IMR-90 (cell line): ENCODE data around the gene TPD52L2. TPM values are rescaled to one million over a fixed set of nuclear protein-coding genes. Genes with fewer than 3 reads are reported as not detected.

Experiments
- ATAC-seq: fragments of 200-7000 bp; cut with Tn5 transposase; 2 replicates; pipeline ENCODE4 v1.9.1; 2020; ENCODE audit warnings: low read depth, mild to moderate bottlenecking, moderate library complexity
- BruUV-seq: library from RNA; stranded (reverse); fragments of 400-500 nt; replicated peaks from 2 replicates; lab custom pipeline; 2021; lab: Mats Ljungman, UMichigan
- CTCF ChIA-PET: fragments of 300-600 bp; formaldehyde crosslinking; extraction: SDS; loops from one replicate; lab custom pipeline; 2021; ENCODE audit warnings: antibody characterized with exemption; lab: Yijun Ruan, JAX
- POLR2A ChIA-PET: fragments of 300-600 bp; sonication (Branson Sonifier 250); formaldehyde crosslinking; loops from one replicate; lab custom pipeline; 2022; ENCODE audit warnings: antibody characterized with exemption; ENCODE audit not compliant: unreplicated experiment; lab: Charles Lee
- DNase-seq: peaks from one replicate; pipeline ENCODE4 v3.0.0; 2013
- H2AFZ ChIP-seq: replicated peaks from 2 replicates; pipeline ENCODE3; 2013; ENCODE audit warnings: low read length, mild to moderate bottlenecking; ENCODE audit not compliant: poor library complexity
- H2AK5ac ChIP-seq: 2 replicates; pipeline ENCODE4 v1.6.1; 2013; ENCODE audit warnings: low read depth, low read length, inconsistent platforms
- H2AK9ac ChIP-seq: replicated peaks from 2 replicates; pipeline ENCODE3; 2013; ENCODE audit warnings: mild to moderate bottlenecking, low read depth, low read length, moderate library complexity; ENCODE audit not compliant: poor library complexity
- H2BK120ac ChIP-seq: 2 replicates; pipeline ENCODE4 v1.6.1; 2013; ENCODE audit warnings: low read depth, low read length, inconsistent platforms
- H2BK15ac ChIP-seq: 3 replicates; pipeline ENCODE4 v1.6.1; 2013; ENCODE audit warnings: low read depth, low read length, inconsistent platforms
- H2BK20ac ChIP-seq: 2 replicates; pipeline ENCODE4 v1.6.1; 2013; ENCODE audit warnings: low read depth, mild to moderate bottlenecking, inconsistent platforms, low read length, moderate library complexity
- H2BK5ac ChIP-seq: 2 replicates; pipeline ENCODE4 v1.6.1; 2013; ENCODE audit warnings: mild to moderate bottlenecking, low read depth, low read length, inconsistent platforms; ENCODE audit not compliant: poor library complexity, severe bottlenecking
- H3K14ac ChIP-seq: replicated peaks from 2 replicates; pipeline ENCODE4 v1.6.1; 2013; ENCODE audit warnings: low read depth, low read length, inconsistent platforms
- H3K18ac ChIP-seq: 2 replicates; pipeline ENCODE4 v1.6.1; 2013; ENCODE audit warnings: low read depth, low read length, control low read depth
- H3K23ac ChIP-seq: 2 replicates; pipeline ENCODE4 v1.6.1; 2013; ENCODE audit warnings: low read depth, low read length, inconsistent platforms
- H3K27ac ChIP-seq: 2 replicates; pipeline ENCODE4 v1.5.1; 2013; ENCODE audit warnings: mild to moderate bottlenecking, control low read depth, low read length; ENCODE audit not compliant: insufficient read depth
- H3K27me3 ChIP-seq: 2 replicates; pipeline ENCODE4 v1.6.1; 2013; ENCODE audit warnings: low read length; ENCODE audit not compliant: control insufficient read depth, insufficient read depth
- H3K36me3 ChIP-seq: 2 replicates; pipeline ENCODE4 v1.6.1; 2013; ENCODE audit warnings: low read length, mixed read lengths; ENCODE audit not compliant: control insufficient read depth, insufficient read depth
- H3K4ac ChIP-seq: 2 replicates; pipeline ENCODE4 v1.6.1; 2013; ENCODE audit warnings: low read depth, low read length, inconsistent platforms
- H3K4me1 ChIP-seq: 2 replicates; pipeline ENCODE4 v1.6.1; 2013; ENCODE audit warnings: low read length, mixed read lengths; ENCODE audit not compliant: control insufficient read depth, insufficient read depth
- H3K4me2 ChIP-seq: 2 replicates; pipeline ENCODE4 v1.6.1; 2013; ENCODE audit warnings: low read depth, mild to moderate bottlenecking, control low read depth, low read length, moderate library complexity
- H3K4me3 ChIP-seq: 2 replicates; pipeline ENCODE4 v1.5.1; 2013; ENCODE audit warnings: low read depth, mild to moderate bottlenecking, control low read depth, low read length, moderate library complexity; ENCODE audit not compliant: insufficient read depth
- H3K56ac ChIP-seq: 2 replicates; pipeline ENCODE4 v1.6.1; 2013; ENCODE audit warnings: low read length, inconsistent platforms; ENCODE audit not compliant: insufficient read depth; ENCODE audit errors: extremely low read depth
- H3K79me1 ChIP-seq, 2 experiments: 2 replicates each; pipeline ENCODE4 v1.6.1; 2013; ENCODE audit warnings: low read length in 2 of 2, inconsistent platforms in 1 of 2, low read depth in 1 of 2
- H3K9ac ChIP-seq: 2 replicates; pipeline ENCODE4 v1.6.1; 2013; ENCODE audit warnings: low read depth, low read length, control low read depth
- H3K9me1 ChIP-seq: 2 replicates; pipeline ENCODE4 v1.6.1; 2013; ENCODE audit warnings: low read length, inconsistent platforms; ENCODE audit not compliant: insufficient read depth
- H3K9me3 ChIP-seq: 2 replicates; pipeline ENCODE4 v1.6.1; 2013; ENCODE audit warnings: low read length; ENCODE audit not compliant: control insufficient read depth, insufficient read depth
- H4K20me1 ChIP-seq: 2 replicates; pipeline ENCODE4 v1.6.1; 2013; ENCODE audit warnings: low read length, inconsistent platforms; ENCODE audit not compliant: insufficient read depth
- H4K5ac ChIP-seq: 2 replicates; pipeline ENCODE4 v1.6.1; 2013; ENCODE audit warnings: mild to moderate bottlenecking, low read depth, low read length, control low read depth
- H4K8ac ChIP-seq, 2 experiments: 2 replicates each; pipeline ENCODE4 v1.6.1; 2013; ENCODE audit warnings: low read depth in 2 of 2, low read length in 2 of 2, control low read depth in 1 of 2, inconsistent platforms in 1 of 2
- H4K91ac ChIP-seq: 2 replicates; pipeline ENCODE4 v1.6.1; 2013; ENCODE audit warnings: low read depth, low read length, inconsistent platforms; ENCODE audit not compliant: insufficient read depth
- BHLHE40 ChIP-seq: fragments of 150-350 bp; IDR thresholded peaks from 2 replicates; pipeline ENCODE4 v1.6.1; 2016; ENCODE audit warnings: mild to moderate bottlenecking, low read depth, low read length
- CEBPB ChIP-seq: IDR thresholded peaks from 2 replicates; pipeline ENCODE4 v1.6.1; 2012; ENCODE audit warnings: low read depth, low read length, improper control_type of control experiment
- CHD1 ChIP-seq: IDR thresholded peaks from 2 replicates; pipeline ENCODE4 v1.6.1; 2012; ENCODE audit warnings: low read depth, low read length, improper control_type of control experiment
- ELK1 ChIP-seq: fragments of 150-350 bp; IDR thresholded peaks from 2 replicates; pipeline ENCODE4 v1.6.1; 2016; ENCODE audit warnings: low read depth, mild to moderate bottlenecking, low read length, moderate library complexity, borderline replicate concordance
- FOS ChIP-seq: fragments of 150-350 bp; IDR thresholded peaks from 2 replicates; pipeline ENCODE4 v1.6.1; 2016; ENCODE audit warnings: low read depth, low read length
- MAFK ChIP-seq: IDR thresholded peaks from 2 replicates; pipeline ENCODE4 v1.6.1; 2012; ENCODE audit warnings: low read depth, low read length, improper control_type of control experiment
- MAZ ChIP-seq: IDR thresholded peaks from 2 replicates; pipeline ENCODE4 v1.6.1; 2012; ENCODE audit warnings: low read depth, mild to moderate bottlenecking, low read length, improper control_type of control experiment, moderate library complexity, borderline replicate concordance
- MXI1 ChIP-seq: IDR thresholded peaks from 2 replicates; pipeline ENCODE4 v1.6.1; 2012; ENCODE audit warnings: low read depth, mild to moderate bottlenecking, low read length, moderate library complexity, borderline replicate concordance
- POLR2A ChIP-seq: IDR thresholded peaks from 2 replicates; pipeline ENCODE4 v1.6.1; 2012; ENCODE audit warnings: mild to moderate bottlenecking, low read depth, low read length
- RAD21 ChIP-seq: IDR thresholded peaks from 2 replicates; pipeline ENCODE4 v1.6.1; 2012; ENCODE audit warnings: low read length, improper control_type of control experiment
- RCOR1 ChIP-seq: IDR thresholded peaks from 2 replicates; pipeline ENCODE4 v1.6.1; 2012; ENCODE audit warnings: mild to moderate bottlenecking, low read length, improper control_type of control experiment; ENCODE audit not compliant: insufficient replicate concordance
- RFX5 ChIP-seq: IDR thresholded peaks from 2 replicates; pipeline ENCODE4 v1.8.0; 2012; ENCODE audit warnings: low read depth, mild to moderate bottlenecking, low read length, moderate library complexity
- USF2 ChIP-seq: fragments of 150-350 bp; IDR thresholded peaks from 2 replicates; pipeline ENCODE4 v1.6.1; 2017; ENCODE audit warnings: mild to moderate bottlenecking, antibody characterized with exemption, low read length, low read depth
- WGBS, 2 experiments: methylation state at CpG; one replicate each; pipeline versions ENCODE4 v1.1.5 to v1.1.7; 2013; ENCODE audit warnings: missing lambda C conversion rate in 2 of 2; ENCODE audit not compliant: insufficient read length in 1 of 2; ENCODE audit errors: extremely low coverage in 2 of 2; 5-methylcytosine and 5-hydroxymethylcytosine counted together
- dilution Hi-C: fragments of 300-500 bp; cut with HindIII; formaldehyde crosslinking; loops from one replicate; pipeline ENCODE4 v1.14.3; 2018; ENCODE audit warnings: low sequenced_read_pairs; ENCODE audit not compliant: unreplicated experiment
- in situ Hi-C: fragments of 300-500 bp; cut with MboI; formaldehyde crosslinking; loops from 3 replicates; pipeline ENCODE4 v1.14.3; 2019; ENCODE audit warnings: low sequenced_read_pairs, inconsistent platforms, mixed read lengths
- intact Hi-C: fragments of 100-400 bp; cut with micrococcal nuclease; formaldehyde crosslinking; loops from 2 replicates; pipeline ENCODE4 v1.10.0; 2022
- polyA plus RNA-seq, 3 experiments: library from polyadenylated mRNA; depleted of rRNA; stranded (reverse); fragments of >200 nt; gene quantifications; 2 replicates each; pipeline ENCODE4 v1.2.3, GENCODE V29; 2012; ENCODE audit warnings: low replicate concordance in 1 of 3
- total RNA-seq: library from RNA; depleted of rRNA; stranded (reverse); fragments of >200 nt; gene quantifications from 2 replicates; pipeline ENCODE4 v1.2.3, GENCODE V29; 2012
- TF ChIP-seq, protein P1 (sequence below): conservative IDR thresholded peaks from 2 replicates; pipeline ENCODE4 v1.5.1; 2012; ENCODE audit warnings: mild to moderate bottlenecking, low read depth, low read length, improper control_type of control experiment

The TPD52L2 gene
- total and polyA plus RNA-seq, 2 of the 4 experiments (the other 2 are of a cell fraction), result 113 to 189 TPM

DNA sequence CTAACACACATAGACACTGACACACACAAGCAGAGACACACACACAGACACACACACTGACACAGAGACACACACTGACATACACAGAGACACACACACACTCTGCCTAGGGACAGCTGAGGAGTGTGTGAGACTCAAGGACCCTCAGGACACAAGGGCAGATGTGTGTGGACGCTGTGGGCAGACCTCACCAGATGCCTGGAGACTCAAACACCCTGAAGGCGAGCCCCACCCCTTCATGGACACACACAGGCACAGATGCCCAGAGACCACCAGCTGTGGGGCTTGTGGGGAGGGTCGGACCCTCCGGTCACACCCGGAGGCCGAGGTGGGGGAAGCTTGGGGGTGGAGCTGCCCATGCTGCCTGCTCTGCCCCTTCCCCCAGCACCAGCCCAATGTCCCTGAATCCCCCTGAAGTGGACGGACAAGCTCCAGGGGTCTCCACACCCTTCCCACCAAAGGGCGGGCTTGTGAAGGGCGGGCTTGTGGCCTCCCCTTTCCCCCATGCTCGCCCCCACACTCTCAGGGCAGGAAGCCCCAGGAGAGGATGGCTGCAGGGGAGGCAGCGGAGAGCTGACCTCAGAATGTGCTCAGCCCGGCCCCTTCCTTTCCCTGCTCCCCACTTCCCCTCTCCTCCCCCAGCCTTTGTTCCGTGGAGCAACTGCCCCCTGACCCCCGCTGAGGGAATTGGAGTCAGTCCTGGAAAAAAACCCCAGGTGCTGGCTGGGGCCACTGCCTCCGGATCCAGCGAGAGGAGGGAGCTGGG is 17.6 kb upstream of the TPD52L2 start:
- BruUV-seq, result no TSS peak
- 0 out of 2 replicates have a peak, but pooled peaks have one; percentile 5 for ATAC-seq
- TF ChIP-seq POLR2A, result no peak
- no peak for TF ChIP-seq RFX5
- TF ChIP-seq RAD21, result no peak
- no peak for TF ChIP-seq CEBPB
- no peak for TF ChIP-seq RCOR1
- TF ChIP-seq, protein P1, sequence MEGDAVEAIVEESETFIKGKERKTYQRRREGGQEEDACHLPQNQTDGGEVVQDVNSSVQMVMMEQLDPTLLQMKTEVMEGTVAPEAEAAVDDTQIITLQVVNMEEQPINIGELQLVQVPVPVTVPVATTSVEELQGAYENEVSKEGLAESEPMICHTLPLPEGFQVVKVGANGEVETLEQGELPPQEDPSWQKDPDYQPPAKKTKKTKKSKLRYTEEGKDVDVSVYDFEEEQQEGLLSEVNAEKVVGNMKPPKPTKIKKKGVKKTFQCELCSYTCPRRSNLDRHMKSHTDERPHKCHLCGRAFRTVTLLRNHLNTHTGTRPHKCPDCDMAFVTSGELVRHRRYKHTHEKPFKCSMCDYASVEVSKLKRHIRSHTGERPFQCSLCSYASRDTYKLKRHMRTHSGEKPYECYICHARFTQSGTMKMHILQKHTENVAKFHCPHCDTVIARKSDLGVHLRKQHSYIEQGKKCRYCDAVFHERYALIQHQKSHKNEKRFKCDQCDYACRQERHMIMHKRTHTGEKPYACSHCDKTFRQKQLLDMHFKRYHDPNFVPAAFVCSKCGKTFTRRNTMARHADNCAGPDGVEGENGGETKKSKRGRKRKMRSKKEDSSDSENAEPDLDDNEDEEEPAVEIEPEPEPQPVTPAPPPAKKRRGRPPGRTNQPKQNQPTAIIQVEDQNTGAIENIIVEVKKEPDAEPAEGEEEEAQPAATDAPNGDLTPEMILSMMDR, result no peak
- no peak for TF ChIP-seq MXI1
- no peak for TF ChIP-seq USF2
- no peak for TF ChIP-seq MAZ
- TF ChIP-seq FOS, result no peak
- TF ChIP-seq BHLHE40, result no peak
- no peak for TF ChIP-seq ELK1
- TF ChIP-seq CHD1, result no peak
- TF ChIP-seq MAFK, result no peak

More for the DNA sequence above, 17.6 kb upstream of the TPD52L2 start:
- Histone ChIP-seq H2AK9ac (peak overlapping the region; percentile 71), H3K27ac (no peak overlapping the region), H2BK120ac (no peak overlapping the region), H3K56ac (no peak overlapping the region), H3K9me1 (0 out of 2 replicates have a peak, but pooled peaks cover 5% of the 10 kb centered on the region), H3K79me1 (no peaks in the 10 kb centered on the region), H2AFZ (peak overlapping the region; percentile 91), H2BK5ac (peak overlapping the region; percentile 37), H3K27me3 (peaks cover 6% of the 10 kb centered on the region), H3K23ac (peak overlapping the region; percentile 88; the same call in 1 of the 2 replicates), H3K4me1 (peaks cover 8% of the 10 kb centered on the region), H4K8ac (peak overlapping the region in 1 of 2 experiments; percentile 15; a peak in 1 of 4 replicates), H3K4ac (peak overlapping the region; percentile 67), H2BK20ac (no peak overlapping the region), H3K18ac (no peak overlapping the region), H4K91ac (peak overlapping the region; percentile 27; the same call in 1 of the 2 replicates), H3K9ac (no peak overlapping the region), H4K5ac (no peak overlapping the region), H3K4me3 (no peak overlapping the region), H3K9me3 (no peaks in the 10 kb centered on the region), H2AK5ac (peak overlapping the region; percentile 95), H2BK15ac (peak overlapping the region; percentile 80; the same call in 2 of the 3 replicates), H4K20me1 (no peaks in the 10 kb centered on the region), H3K36me3 (no peaks in the 10 kb centered on the region), H3K14ac (peak overlapping the region; percentile 12; the same call in 1 of the 2 replicates), H3K4me2 (no peak overlapping the region)
- DNase-seq, result no peak
- 40% methylated on average over 2 of the region's 16 CpGs; no CpG with 5 or more reads in 1 of the 2 experiments for WGBS, 2 experiments
- dilution Hi-C loops (no loop called here), intact Hi-C loops (no loop called here), in situ Hi-C loops (no loop called here)
- ChIA-PET POLR2A (interaction anchor here (0.6 kb wide), 1 partner anchor 18 kb away, joined by 3 read pairs; no protein-coding TSS in a partner anchor), CTCF (no interaction called here)
